DOHH2 (cell line): ENCODE results near the gene NPAS3.

ENCODE experiments used
- H3F3A ChIP-seq: fragments of 200-600 bp; sonication (generic), shearing (Covaris generic); 2 replicates; pipeline ENCODE4 v1.6.0; 2016; ENCODE audit warnings: antibody characterized with exemption, mild to moderate bottlenecking; ENCODE audit not compliant: control insufficient read depth, insufficient read depth
- H3K27ac ChIP-seq: fragments of 200-600 bp; sonication (generic); 2 replicates; pipeline ENCODE4 v1.5.1; 2014; ENCODE audit warnings: low read depth, mild to moderate bottlenecking, low read length, moderate library complexity
- H3K27me3 ChIP-seq: fragments of 200-600 bp; sonication (generic); 2 replicates; pipeline ENCODE4 v1.6.1; 2014; ENCODE audit warnings: mild to moderate bottlenecking, low read length, mixed read lengths; ENCODE audit not compliant: control insufficient read depth
- H3K36me3 ChIP-seq: fragments of 200-600 bp; sonication (generic); 2 replicates; pipeline ENCODE4 v1.6.1; 2014; ENCODE audit warnings: mild to moderate bottlenecking, low read length, moderate library complexity, mixed read lengths; ENCODE audit not compliant: control insufficient read depth
- H3K4me1 ChIP-seq: fragments of 200-600 bp; sonication (generic); 2 replicates; pipeline ENCODE4 v1.6.1; 2014; ENCODE audit warnings: mild to moderate bottlenecking, low read length, mixed read lengths; ENCODE audit not compliant: control insufficient read depth
- H3K4me2 ChIP-seq: fragments of 200-600 bp; sonication (generic); 2 replicates; pipeline ENCODE4 v1.6.0; 2014; ENCODE audit warnings: mild to moderate bottlenecking, low read length, moderate library complexity
- H3K4me3 ChIP-seq: fragments of 200-600 bp; sonication (generic); 2 replicates; pipeline ENCODE4 v1.5.1; 2014; ENCODE audit warnings: mild to moderate bottlenecking, low read length, mixed read lengths
- H3K79me2 ChIP-seq: fragments of 200-600 bp; sonication (generic); 2 replicates; pipeline ENCODE4 v1.6.1; 2014; ENCODE audit warnings: mild to moderate bottlenecking, low read length, mixed read lengths; ENCODE audit not compliant: control insufficient read depth
- H3K9me2 ChIP-seq: fragments of 200-600 bp; sonication (generic); replicated peaks from 2 replicates; pipeline ENCODE4 v1.6.1; 2014; ENCODE audit warnings: mild to moderate bottlenecking, low read length, mixed read lengths; ENCODE audit not compliant: control insufficient read depth
- H3K9me3 ChIP-seq: fragments of 200-600 bp; sonication (generic); 2 replicates; pipeline ENCODE4 v1.6.1; 2014; ENCODE audit warnings: antibody characterized with exemption, low read length, mixed read lengths; ENCODE audit not compliant: control insufficient read depth, insufficient read depth
- H4K20me1 ChIP-seq: fragments of 200-600 bp; sonication (generic); 2 replicates; pipeline ENCODE4 v1.6.0; 2014; ENCODE audit warnings: low read depth, mild to moderate bottlenecking, antibody characterized with exemption, low read length, moderate library complexity; ENCODE audit not compliant: control insufficient read depth, insufficient read depth
- CTCF ChIP-seq: fragments of 200-600 bp; sonication (generic); IDR thresholded peaks from one replicate; pipeline ENCODE4 v1.5.1; 2014; ENCODE audit warnings: antibody characterized with exemption, mild to moderate bottlenecking, low read depth, low read length; ENCODE audit not compliant: poor library complexity, severe bottlenecking
- EZH2phosphoT487 ChIP-seq: fragments of 200-600 bp; sonication (generic); IDR thresholded peaks from 2 replicates; pipeline ENCODE4 v1.6.1; 2017; ENCODE audit warnings: borderline replicate concordance, mild to moderate bottlenecking, antibody characterized with exemption, low read length, moderate library complexity, mixed read lengths

Gene NPAS3

GRCh38 chr14:33773205-33774030, 834.7 kb downstream of the NPAS3 start:
- Histone ChIP-seq H3F3A (no peaks in the 10 kb centered on the region), H3K79me2 (no peaks in the 10 kb centered on the region), H4K20me1 (no peaks in the 10 kb centered on the region), H3K36me3 (no peaks in the 10 kb centered on the region), H3K27me3 (no peaks in the 10 kb centered on the region), H3K4me3 (no peak overlapping the region), H3K4me1 (no peaks in the 10 kb centered on the region), H3K27ac (no peak overlapping the region), H3K9me3 (no peaks in the 10 kb centered on the region), H3K9me2 (no peaks in the 10 kb centered on the region), H3K4me2 (no peak overlapping the region)
- TF ChIP-seq EZH2phosphoT487 (no peak), CTCF (no peak)

DNA sequence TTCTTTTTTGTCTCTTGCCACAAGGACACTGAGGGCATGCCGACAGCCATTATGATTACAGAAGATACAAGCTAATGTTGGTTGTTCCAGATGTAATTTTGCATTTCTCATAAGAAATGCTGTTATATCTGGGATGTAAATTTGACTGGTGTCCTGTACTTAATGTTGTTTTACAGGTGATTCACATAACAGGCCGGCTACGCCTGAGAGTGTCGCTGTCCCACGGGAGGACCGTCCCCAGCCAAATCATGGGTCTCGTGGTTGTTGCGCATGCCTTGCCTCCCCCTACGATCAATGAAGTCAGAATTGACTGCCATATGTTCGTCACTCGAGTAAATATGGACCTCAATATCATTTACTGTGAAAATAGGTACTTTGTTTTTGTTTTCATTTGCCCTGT, 835.5 kb downstream of the NPAS3 start:
- no peaks in the 10 kb centered on the region for H4K20me1 ChIP-seq
- no peaks in the 10 kb centered on the region for H3K9me2 ChIP-seq
- H3K27ac ChIP-seq, result no peak overlapping the region
- no peaks in the 10 kb centered on the region for H3K27me3 ChIP-seq
- H3K36me3 ChIP-seq, result no peaks in the 10 kb centered on the region
- no peaks in the 10 kb centered on the region for H3K4me1 ChIP-seq
- no peak overlapping the region for H3K4me2 ChIP-seq
- no peak overlapping the region for H3K4me3 ChIP-seq
- H3K9me3 ChIP-seq, result no peaks in the 10 kb centered on the region
- TF ChIP-seq EZH2phosphoT487, result no peak
- TF ChIP-seq CTCF, result no peak
- no peaks in the 10 kb centered on the region for H3K79me2 ChIP-seq
- no peaks in the 10 kb centered on the region for H3F3A ChIP-seq

DNA sequence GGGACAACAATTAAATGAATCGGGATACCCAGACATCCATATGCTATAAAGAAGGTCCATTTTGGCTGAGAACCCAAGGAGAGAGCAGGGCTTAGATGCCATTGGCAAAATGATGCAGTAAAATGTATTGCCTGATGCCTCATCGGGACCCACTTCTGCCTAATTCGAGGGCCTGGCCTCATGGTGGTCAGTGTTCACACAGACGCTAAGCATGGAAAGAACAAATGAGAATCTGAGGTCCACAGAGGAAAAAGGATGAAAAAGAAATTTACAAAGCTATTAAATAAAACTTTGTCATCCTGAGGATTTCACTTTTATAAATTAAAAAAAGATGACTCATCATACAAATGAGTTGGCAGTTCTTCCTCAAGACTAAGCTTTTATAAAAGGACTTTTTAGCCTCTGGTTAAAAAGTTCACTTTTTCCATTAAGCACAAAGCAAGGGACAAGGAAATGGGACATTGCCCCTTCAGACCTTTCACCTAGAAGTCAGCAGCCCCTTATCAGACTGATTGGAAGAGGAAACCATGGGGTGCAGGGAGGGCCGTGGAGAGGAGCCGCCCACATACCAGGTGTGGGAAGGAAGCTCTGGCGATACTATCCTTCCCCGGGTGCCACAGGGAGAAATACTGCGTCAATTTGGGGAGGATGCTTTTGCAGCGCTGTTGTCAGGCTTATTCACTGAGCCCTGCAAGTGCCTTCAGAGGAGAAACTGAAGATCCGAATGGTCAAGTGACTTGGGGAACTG, 836.2 kb downstream of the NPAS3 start:
- H3K27ac ChIP-seq, result no peak overlapping the region
- no peaks in the 10 kb centered on the region for H3K36me3 ChIP-seq
- H3K27me3 ChIP-seq, result no peaks in the 10 kb centered on the region
- no peaks in the 10 kb centered on the region for H3K9me3 ChIP-seq
- H4K20me1 ChIP-seq, result no peaks in the 10 kb centered on the region
- no peaks in the 10 kb centered on the region for H3K9me2 ChIP-seq
- no peaks in the 10 kb centered on the region for H3K4me1 ChIP-seq
- no peaks in the 10 kb centered on the region for H3F3A ChIP-seq
- H3K4me3 ChIP-seq, result no peak overlapping the region
- H3K79me2 ChIP-seq, result no peaks in the 10 kb centered on the region
- no peak for TF ChIP-seq EZH2phosphoT487
- no peak for TF ChIP-seq CTCF
- H3K4me2 ChIP-seq, result no peak overlapping the region
